ENCODE results near the gene MAN2B1.

DNA sequence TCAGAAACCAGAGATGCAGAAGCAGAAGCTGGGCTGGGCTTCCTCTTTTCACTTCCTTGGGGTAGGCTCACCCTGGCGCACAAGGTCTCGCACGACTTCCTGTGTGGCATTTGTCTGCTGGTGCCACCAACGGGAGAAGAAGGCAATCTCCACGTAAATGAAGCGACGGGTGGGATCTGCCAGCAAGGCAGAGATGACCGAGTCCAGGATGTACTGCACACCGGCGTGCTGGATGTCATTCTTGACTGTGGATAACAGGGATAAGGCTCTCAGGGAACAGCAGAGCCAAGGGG is 1.3 kb downstream of the MAN2B1 start:
- TF ChIP-seq CTCF (conservative IDR thresholded peaks at IDR 0.05 in 1 of 2, IDR thresholded peaks at IDR 0.05 in 1 of 2; ENCODE audit: low read depth in 1 of 2, low read length in 2 of 2) = no peak
- TF ChIP-seq EZH2 (IDR thresholded peaks at IDR 0.05; ENCODE audit: low read length, missing control alignments) = no peak

All from fibroblast of lung (primary cell).